HG03025 (cell line): Measurements from ENCODE around the gene GRM1.

Source experiments
- ATAC-seq: cut with Tn5 transposase; IDR thresholded peaks from one replicate; pipeline ENCODE4 v1.9.1; 2021; ENCODE audit warnings: mild to moderate bottlenecking, moderate library complexity; ENCODE audit not compliant: unreplicated experiment, low FRiP score

The GRM1 gene

DNA sequence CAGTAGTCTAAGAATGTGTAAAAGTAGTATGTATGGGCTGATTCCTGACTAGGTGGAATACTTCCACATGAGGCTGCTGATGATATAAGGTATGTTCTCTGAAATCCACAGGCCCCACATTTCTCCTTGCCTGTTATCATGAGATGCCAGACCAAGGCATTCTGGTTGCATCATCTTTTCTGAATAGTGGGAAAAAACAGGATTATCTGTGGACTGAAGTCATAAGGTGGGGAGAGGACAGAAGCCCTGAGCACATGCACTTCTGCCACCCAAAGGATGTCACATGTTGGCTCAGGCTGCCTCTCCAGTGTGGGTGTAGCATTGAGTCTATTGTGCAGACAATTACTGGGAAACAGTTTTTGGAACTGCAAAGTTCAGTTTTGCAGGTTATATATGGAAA is 330.3 kb downstream of the GRM1 start:
- no peak for ATAC-seq

DNA sequence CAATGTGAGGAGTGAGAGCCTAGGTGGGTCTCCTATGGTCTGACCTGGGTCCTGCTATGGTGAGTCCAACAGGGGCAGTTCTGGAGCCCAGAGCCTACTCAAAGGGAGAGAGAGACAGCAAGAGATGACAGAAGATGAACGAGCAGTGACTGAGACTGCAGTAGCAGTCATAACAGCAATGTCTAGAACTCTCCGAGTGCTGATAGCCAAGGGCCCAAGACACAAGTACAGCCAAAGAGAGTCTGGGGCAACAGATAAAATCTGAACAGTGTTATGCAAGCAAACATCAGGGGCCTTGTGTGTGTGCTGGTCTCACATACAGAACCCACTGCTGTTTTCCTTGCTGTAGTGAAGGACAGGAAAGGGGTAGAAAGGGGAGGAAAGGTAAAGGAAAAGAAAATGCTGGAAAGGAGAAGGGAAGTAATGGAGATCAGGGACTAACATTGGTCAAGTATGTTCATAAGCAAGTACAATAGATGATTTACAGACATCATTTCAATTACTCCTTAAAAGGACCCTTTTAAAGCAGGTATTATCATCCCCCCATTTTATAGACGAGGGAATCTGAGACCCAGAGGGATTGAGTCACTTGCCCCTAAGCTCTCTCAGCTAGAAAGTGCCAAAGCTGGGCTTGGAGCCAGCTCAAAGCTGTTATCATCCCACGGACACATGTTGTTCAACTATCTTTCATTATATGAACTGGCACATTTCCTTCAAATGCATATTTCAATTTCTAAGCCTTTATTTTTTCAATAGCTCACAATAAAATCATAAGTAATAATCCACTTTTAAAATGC is 332.5 kb downstream of the GRM1 start:
- no peak for ATAC-seq

DNA sequence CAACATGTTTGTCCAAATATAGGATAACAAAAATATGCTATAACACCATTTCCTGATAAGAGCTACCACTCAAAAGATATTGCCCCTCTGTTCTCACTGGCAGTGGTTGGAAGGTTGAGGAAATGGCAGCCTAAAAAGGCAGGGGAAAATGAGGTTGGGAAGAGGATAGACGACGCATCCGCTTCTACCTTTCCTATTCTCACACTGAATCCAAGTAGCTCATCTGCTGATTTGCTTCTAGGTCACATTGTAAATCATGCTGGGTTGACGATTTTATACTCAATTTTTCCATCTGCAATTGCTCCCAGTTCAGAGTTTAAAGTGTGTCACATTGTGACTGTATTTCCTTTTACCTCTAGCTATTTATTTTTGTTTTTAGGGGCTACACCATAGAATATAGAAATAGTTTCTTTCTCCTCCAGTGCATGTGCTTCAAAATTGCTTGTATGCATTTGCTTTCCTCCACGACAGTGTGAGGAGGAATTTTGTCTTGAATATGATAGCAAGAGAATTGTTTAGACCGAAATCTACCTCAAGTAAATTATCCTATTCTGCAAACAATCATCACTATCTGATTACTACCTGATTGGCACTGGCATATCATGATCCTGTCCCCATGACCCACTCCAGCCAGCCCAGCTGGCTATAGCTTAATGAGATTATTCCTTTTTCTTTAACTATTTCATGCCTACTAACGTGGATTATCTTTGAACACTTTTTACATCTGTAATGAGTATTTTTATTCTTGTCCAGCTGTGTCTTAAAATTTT is 335.2 kb downstream of the GRM1 start:
- ATAC-seq, result no peak

DNA sequence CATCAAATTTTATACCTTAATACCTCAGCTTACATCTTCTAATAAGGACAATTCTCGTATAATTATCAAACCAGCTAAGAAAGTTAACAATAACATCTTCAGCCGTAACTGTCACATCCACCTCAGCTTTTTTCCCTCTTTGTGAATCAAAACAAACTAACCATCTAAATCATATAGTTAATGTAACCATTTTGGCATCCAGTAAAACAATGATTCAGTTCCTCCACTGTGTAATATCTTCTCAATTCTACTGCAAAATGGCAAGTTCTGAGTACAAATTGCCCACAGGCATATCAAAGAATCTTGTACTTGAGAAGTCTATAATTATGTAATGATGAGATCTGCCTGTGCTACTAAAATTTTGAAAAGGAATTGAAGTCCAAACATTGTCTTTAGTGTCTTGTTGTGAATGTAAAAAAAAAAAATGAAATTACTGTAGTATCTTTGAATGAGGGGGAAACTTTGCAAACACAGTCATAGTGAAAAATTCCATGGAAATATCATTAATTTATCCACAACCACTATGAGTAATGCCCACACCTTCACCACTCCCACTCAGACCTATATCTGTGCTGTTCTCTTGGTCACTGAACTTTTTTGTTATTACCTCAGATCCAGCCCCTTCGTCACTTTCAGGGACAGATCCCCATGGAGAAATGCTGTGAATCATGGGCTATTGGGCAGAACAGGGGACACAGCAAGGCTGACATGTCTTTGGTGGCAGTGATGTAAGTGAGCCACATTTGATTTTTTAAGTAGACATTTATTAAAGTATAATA is 336.1 kb downstream of the GRM1 start:
- ATAC-seq, result no peak

DNA sequence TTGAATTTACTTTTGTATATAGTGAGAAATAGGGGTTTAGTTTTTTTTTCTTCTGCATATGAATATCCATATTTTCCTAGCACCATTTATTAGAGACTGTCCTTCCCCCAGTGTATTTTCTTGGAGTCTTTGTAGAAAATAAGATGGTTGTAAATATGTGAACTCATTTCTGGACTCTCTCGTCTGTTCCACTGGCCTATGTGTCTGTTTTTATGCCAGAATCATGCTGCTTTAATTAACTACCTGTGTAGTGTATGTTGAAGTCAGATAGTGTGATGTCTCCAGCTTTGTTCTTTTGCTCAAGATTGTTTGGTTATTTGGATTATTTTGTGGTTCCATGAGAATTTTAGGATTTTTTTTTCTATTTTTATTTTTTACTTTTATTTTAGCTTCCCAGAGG is 338.2 kb downstream of the GRM1 start:
- no peak for ATAC-seq

DNA sequence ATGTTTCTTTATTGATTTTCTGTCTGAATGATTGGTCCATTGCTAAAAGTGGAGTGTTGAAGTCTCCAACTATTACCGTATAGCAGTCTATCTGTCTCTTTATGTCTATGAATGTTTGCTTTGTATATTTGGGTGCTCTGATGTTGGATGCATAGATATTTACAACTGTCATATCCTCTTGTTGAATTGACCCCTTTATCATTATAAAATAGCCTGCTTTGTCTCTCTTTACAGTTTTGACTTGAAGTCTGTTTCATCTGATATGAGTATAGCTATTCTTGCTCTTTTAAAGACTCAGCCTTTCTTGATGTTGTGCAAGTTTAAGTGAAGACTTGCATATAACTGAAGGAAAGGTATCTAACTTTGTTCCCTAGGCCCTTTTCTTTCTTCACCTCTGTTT is 341.0 kb downstream of the GRM1 start:
- no peak for ATAC-seq

DNA sequence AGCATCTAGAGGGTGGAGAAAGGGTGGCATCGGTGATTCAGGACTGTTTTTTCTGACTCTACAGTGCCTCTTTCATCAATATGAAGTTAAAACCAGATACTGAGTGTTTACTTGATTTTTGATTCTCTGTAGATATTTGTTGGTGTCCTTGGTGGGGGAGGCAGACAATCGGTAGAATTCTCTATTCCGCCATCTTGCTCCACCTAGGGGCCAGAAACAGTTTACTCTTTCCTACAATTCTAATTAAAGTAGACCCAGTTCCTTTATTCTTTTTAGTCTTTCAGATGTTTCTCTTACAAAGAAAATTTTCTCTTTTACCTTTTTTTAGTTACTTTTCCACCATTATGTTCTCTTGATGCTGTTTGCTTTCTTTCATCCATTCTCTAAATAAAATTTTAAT is 352.6 kb downstream of the GRM1 start:
- ATAC-seq, result no peak

DNA sequence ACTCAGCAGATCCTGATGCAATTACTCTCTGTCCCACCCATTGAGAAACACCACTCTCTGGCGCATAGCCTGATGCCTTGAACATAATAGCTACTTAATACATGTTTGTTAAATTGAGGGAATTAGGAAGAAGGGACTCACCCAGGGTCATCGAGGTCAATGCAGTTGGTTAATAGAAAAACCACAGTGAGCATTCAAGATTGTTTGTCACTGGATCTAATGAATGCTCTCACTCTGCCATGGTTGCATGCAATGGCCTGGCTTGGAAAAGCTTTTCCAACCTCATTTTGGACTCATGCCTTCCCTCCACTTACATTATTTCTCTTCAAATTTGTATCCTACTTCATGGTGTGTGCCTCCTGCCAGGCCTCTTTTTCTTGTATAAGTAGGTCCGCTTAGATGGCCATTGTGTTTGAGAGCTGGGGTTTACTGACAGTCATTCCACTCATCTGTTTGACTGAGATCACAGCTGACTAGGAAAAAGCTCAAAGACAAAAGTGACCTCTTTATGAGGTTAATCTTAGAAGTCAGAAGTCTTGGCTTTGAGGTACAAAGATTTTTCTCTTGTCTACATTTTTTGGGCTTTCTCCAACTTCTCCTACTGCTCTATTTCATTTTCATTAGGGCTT is 360.0 kb downstream of the GRM1 start:
- no peak for ATAC-seq

DNA sequence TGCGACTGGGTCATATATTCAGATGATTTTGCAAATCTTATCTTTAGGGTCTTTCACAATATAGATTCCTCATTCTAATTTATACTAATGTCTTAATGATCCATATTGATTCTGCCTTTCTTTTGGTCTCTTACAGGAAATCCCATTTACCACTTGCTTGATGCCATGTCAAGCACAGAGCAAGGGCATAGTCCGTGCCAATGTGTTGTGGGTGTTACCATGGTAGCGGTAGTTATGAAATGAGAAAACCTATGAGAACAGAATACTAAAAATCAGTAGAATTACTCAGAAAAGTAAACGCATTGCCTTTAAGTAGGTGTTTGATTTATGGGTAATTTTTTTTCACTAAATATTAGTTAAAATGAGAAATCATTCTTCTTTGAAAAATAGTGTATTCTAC is 360.9 kb downstream of the GRM1 start:
- no peak for ATAC-seq

DNA sequence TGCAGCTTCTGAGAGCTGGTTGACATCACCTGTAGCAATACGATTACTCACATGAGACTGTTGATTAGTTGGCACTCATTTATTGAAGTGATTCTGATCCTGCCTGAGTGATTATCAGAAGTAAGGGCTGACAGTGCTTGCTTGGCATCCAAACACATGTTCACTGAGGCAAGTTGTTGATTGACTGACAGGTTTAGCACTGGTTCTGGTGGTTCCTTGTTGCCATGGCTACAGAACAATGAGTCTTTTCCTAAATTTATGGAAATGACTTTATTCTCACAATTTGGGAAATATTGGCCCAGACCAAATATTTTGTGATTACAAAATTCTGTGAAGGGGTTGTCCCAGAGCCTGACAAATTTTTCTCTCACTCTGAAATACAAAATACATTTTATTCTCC is 368.8 kb downstream of the GRM1 start:
- no peak for ATAC-seq

DNA sequence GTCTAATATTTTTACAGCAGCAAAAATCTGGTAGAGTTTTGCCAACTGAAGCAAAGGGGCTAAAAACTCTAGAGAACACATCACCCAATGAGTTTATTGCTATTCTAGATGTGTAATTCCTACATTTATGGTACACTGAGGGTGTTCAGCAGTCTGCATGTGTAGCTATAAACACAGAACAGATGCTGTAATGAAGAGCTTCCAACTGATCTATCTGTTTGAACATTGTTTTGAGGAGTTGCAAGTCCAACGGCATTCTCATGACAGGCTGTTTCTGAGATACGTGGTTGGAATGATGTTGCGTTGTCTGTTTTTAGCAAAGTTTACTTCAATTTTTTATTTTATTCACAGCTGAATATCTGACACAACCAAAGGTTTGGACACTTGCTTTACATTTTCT is 373.6 kb downstream of the GRM1 start:
- ATAC-seq, result no peak

DNA sequence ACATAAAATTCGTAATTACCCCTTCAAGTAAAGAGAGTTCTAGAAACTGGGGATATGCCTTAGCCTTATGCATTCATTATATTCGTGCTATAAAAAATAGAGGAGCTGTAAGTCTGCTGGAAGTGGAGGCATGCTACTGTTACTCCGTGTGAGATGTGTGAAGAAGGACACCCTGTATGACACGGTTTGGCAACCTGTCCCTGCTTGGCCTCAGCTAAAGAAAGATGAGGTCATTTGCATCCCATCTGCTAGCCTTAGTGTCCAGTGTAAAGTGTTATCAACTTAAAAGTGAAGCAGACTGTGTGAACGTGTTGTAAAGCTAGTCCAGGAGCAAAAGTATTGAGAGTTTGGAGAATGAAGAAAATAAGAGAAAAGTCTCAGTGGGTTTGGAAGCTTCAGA is 379.7 kb downstream of the GRM1 start:
- ATAC-seq, result no peak

DNA sequence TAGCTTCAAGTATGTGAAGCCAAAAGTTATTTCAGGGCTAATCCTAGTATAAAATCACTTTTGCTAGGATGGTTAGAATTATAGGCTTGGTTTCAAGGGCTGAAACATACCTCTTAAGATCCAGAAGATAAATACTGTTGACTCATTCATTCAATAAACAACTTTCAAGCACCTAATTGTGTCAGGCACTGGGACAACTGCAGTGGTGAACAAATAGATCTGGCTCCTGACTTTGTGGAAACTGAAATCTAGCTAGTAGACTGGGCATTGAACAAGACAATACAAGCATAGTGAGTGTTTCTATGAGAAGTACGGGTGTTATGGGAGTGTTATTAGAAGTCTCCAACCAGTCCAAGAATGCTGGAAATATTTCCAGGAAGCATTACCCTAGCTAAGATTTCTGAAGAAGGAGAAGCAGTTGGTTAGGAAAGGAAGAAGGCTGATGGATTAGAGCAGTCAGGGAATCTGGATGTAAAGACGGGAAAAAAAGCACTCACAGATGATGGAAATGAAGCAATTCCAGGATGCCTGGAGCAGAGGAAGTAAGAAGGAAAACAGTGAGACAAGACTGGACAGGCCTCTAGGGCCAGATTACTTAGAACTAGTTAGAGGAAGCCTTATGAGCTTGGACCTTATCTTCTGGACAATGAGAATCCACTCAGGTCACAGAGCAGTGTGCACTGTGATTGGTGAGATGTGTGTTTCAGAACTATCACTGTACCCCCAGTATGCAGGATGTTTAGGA is 382.2 kb downstream of the GRM1 start:
- ATAC-seq, result no peak

DNA sequence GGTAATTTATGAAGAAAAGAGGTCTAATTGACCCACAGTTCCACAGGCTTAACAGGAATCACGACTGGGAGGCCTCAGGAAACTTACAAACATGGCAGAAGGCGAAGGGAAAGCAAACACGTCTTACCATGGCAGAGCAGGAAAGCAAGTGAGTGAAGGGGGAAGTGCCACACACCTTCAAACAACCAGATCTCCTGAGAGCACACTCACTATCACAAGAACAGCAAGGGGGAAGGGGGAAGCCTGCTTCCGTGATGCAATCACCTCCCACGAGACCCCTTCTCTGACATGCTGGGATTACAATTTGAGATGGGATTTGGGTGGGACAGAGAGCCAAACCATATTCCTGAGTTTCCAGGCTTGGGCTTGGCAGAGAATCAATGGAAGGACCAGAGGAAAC is 390.7 kb downstream of the GRM1 start:
- no peak for ATAC-seq

DNA sequence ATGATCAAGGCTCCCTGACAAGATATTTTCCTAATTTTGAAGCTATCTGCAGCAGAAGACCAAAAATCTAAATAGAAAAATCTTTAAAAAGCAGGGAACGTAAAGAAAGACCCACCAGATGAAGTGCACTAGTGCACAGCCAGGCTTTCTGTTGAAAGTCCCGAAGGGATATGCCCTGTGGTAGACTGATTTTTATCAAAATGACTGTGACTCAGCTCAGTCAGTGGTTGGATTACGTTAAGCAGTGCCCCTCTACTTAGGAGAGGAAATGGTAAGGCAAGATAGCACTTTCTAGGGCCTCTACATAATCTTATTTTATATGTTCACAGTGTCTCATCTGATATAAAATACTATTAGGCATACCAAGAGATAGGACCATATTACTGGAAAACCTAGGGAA is 391.4 kb downstream of the GRM1 start:
- ATAC-seq, result no peak

DNA sequence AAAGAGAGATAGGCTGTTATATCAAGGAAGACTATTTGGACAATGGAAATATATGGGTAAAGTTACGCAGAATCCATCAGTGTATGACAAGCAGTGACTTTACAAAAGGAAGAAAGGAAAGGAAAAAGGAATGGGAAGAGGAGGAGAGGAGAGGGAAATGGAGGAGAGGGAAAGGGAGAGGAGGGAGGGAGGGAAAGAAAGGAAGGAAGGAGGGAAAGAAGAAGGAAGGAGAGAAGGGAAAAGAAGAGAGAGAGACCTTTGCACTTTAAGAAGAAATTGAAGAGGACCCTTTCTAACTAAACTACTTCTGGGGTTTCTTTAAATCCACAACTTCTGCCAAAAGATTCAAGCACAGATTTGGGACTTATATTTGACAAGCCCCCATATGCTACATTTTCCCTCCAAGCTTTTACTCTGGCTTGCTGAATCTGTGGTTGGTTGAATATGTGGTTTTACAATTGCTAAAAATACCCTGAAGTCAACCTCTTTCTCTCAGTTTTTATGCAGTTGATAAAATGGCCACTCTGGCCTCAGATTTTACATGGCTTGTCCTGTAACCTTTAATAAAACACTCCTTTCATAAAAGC is 394.0 kb downstream of the GRM1 start:
- ATAC-seq, result no peak

DNA sequence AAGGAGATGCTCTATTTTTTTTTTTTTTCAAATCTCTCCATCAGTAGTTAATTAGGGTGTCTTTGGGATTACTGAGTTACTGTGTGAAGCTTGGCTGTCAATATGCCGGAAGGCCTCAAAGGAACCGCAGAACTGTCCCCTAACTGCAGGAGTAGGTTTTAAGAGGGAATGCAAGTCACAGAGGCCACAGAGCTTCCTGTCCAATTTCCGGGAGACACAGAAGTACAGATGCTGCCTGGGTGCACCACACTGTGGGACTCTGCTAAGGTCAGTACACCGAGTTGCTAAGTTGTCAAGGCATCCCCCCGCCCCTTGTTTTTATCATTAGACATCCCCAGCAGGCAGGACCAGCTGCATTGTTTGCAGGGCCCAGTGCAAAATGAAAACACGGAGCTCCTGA is 394.6 kb downstream of the GRM1 start:
- ATAC-seq, result no peak

DNA sequence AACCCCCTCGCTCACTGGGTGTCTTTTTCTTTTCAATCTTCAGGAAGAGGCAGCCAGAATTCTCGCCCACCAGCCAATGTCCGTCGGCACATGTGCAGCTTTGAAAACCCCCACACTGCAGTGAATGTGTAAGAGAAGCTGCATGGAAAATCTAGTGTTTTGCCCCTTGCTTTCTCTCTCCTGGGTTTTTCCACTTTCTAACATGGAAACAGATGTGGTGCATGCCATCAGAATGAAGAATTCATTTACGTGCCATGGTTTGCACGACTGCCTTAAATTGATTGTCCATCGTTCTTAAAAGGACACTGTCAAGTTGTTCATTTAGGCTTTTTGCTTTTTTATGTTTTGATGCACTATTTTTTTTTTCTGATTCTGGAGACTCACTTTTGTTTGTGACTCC is 397.7 kb downstream of the GRM1 start:
- no peak for ATAC-seq

DNA sequence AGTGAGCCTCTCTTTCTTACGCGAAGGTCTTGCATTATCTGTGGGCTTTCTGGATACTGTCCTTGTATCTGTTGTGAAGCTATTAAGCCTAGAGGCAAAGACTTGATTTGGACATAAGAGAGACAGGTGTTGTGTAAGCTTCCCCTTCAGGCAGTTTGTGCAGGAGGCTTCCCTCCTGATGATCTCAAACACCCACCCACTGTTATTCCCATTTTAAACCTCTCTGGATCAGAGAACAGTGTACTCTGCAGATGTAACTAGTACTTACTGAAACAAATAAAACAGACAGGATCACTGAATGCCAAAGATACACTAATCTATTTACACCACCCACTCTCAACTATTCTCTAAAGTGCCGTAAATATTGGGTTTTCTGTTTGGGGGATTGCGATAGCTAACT is 401.0 kb downstream of the GRM1 start:
- ATAC-seq, result no peak
